GM19025 (cell line): Measurements from ENCODE around the gene PLOD2.
"Not testable (repeated sequence)": the region's sequence is repeated elsewhere in the genome, so short reads cannot be mapped to it uniquely, and the experiment has no call there.

Source experiments
- ATAC-seq: cut with Tn5 transposase; IDR thresholded peaks from one replicate; pipeline ENCODE4 v1.9.1; 2021; ENCODE audit warnings: mild to moderate bottlenecking, low read depth, moderate library complexity; ENCODE audit not compliant: unreplicated experiment

The PLOD2 gene

DNA sequence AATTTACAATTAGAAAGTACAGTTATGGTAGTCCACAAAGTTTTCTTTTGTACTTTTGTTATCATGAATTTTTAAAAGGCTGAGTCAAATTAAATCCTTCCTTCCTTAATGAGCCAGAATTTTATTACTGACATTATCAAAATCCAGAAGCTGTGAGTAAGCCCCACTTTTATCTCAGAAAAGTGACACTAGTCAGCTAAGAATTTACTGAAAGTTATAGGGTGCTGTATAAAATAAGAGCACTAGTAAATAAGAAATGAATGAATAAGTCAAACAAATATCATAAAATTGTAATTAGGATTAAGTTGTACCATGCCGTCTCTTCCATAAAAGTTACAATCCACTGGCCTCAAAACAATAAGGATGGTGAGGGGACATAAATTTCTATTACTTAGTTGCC, 15.3 kb downstream of the PLOD2 start:
- ATAC-seq: no peak

DNA sequence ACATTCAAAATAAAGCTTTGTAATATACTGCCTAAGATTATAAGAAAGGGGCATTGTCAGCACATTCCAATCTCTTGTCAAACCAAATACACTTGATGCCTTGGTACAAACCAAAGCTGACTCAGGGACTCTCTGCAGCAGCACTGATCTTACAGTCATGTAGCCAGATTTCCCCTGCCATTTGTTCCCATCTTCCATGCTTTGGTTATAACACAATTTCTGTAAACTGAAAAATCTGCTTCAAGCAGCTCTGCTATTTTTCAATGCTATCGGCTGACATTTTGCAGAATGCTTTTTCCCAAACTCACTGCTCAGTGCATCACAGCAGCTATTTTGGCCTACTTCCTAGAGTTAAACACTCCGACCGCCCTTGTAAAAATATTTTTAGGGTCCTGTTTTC, 18.2 kb downstream of the PLOD2 start:
- no peak for ATAC-seq

DNA sequence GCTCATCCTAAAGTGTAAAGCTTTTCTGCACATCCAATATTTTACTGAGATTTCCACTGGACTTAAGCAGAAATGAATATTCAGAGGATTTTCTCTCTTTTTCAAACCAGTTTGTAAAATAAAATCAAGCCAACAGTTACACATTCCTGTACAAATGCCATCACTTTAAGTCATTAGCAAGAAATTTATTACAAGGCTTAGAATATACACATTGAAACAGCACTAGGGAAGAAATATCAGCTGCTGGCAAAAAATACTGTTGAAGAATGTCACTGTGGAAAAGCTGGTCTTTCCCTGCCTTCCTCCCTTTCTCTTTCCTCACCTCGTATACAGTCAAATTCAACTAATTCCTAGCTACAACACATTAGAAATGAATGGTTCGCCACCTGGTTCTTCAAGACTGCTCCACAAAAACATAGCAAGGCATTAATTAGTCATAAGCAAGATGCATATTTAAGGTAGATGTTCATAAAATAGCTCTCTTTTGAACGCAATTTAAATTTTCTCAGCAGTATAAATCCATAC, 21.3 kb downstream of the PLOD2 start:
- ATAC-seq: no peak

DNA sequence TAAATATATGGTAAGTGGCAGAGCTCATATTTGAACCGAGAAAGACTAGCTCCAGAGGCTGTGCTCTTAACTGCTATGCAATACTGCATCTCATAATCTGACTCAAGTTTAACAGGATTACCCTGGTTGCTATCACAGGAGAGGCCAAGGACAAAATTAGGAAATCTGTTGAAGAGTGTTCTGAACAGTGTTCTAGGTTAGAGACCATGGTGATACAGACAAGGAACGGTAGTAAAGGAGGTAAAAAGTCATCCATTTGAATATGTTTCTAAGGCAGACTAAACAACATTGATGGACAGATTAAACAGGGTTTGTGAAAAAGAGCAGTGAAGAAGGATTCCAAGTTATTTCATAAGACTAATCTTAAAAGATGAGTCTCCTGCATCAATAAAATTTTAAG, 22.1 kb downstream of the PLOD2 start:
- ATAC-seq: no peak

DNA sequence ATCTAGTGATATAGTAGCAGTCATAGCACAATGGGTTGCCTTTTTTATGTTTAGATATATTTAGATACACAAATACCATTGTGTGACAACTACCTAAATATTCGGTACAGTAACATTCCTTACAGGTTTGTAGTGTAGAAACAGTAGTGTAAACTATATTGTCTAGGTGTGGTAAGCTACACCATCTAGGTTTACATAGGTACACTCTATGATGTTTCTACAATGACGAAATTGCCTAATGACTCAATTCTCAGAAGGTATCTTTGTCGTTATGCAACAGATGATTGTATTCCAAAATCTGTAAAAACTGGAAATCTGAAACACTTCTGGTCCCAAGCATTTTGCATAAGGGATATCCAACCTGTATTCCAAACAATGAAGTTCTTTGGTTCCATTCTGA, 24.3 kb downstream of the PLOD2 start:
- no peak for ATAC-seq

DNA sequence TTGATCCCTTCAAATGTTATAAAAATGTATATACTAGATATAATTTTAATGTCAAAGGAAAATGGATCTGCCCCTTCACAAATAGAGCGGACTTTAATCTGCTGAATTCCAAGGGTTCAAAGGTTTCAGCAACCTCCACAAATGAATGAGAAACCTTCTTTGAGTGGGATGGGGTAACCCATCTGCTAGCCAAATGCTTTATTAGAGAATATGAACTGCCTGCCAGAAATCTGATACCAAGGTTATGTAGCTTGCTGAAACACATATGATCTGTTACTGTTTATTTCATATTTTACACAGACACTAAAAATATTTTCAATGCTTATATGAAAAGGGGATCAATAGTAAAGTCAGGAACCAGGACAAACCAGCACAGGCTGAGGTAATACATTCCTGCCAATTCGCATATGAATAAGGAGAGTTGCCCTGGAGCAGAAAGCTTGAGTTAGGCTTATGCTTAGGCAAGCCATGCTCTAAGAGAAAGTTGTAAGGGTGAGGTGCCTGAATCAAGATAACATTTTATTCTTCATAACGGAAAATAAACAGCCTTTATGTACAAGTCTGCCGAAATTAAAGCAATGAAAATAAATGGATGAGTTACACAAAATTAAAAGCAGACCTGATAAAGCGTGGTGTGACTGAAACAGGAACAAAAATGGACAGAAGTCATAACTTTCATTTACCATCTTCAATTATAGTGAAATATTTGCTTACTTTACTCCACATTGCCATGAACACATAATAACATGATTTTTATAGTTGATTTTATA, 26.5 kb downstream of the PLOD2 start:
- no peak for ATAC-seq

DNA sequence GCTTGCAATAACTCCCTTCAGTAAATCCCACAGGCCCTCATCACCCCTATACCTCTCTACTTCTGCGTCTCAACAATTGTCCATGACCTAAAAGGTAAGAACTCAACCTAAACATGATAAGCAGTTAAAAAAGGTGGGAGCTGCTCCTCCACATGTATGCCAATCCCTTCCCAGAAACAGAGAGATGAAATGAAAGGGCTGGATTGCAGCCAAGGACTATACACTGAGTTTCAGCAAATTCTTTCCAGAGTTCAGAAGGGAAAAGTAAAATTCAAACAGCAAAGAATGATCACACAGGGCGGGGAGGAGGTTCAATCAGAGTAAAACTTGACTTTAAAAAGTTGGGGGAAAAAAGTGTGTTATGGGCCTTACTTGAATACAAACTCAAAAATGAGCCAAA, 27.5 kb downstream of the PLOD2 start:
- ATAC-seq: no peak

DNA sequence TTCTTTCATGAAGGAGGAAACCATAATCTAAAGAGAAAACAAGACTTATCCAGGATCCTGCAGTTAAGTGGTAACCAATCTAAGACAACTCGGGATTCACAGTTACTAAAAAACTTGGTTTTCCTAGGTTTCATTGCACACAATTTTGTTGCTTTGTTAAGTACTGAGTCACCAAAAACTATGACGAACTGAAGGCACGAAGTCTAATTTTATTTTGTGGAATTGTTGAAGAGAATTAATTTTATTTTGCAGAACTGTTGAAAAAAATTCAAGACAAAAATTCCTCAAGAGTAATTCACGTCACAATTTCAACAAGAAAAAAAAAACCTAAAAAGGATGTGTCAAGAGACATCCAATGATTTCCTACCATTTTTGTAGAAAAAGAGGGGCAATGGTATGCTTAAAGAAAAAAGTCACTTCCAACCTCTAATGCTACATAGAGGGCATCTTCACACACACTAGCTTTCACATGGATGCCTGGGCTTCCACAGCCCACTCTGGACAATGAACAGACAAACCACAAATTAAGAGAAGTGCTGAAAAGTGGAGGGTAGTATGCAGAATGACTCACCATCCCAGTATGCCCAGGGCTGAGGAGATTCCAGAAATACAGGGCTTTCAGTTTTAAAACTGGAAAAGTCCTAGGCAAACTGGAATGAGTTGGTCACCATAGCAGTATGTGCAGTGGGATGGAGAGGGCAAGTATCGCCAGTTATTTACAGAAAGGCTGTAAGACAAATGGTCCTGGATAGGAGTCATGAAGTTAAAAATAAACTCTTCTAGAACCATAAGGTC, 29.2 kb downstream of the PLOD2 start:
- ATAC-seq: no peak

DNA sequence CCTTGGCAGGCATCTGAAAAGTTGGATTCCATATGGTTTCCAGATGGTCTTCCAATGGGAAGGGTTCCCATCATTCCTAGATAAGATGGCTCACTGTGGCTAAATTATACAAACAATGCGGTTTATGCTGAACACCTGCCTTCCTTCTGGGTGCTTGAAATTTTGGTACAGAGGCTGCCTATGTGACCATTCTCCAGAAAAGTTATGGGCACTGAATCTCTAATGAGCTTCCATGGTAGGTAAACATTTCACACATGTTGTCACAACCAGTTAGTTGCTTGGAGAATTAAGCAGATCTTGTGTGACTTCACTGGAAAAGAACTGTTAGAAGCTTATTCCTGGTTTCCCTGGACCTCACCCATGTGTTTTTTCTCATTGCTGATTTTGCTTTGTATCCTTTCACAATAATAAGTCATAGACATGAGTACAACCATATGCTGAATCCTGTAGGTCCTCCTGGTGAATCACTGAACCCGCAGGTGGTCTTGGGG, 30.1 kb downstream of the PLOD2 start:
- ATAC-seq: no peak

DNA sequence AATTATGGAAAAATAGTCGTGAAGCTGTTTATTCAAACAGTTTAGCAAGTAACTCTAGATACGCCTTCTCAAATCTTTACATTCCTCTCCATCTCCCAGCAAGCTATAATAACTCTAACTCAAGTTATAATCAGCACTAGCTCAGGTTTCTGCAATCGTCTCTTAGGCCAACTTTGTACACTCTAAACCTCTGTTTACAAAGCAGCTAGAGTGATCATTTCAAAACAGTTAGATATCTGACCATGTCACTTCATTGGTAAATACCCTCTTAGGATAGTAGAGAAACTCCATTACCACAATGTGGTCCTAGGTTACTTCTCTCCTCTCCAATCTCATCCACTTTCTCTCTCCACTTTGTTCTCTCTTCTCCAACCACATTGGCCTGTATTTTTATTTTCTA, 31.2 kb downstream of the PLOD2 start:
- ATAC-seq: no peak

DNA sequence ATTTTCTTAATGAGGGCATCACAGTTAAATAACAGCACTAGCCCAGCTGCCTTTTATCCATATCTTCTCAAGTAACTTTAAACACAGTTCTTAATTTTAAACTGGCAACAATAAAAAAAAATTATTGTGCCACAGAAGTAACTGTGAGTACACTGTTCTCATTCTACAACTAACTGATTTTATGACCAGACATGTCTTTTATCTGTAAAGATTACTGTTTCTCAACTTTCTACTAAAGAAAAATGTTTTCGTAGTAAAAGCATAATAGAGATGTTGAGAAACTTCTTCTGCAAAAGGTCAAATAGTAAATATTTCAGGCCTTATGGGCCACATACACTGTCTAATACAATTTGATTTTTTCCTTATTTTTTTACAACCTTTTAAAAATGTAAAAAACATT, 32.0 kb downstream of the PLOD2 start:
- ATAC-seq: no peak

DNA sequence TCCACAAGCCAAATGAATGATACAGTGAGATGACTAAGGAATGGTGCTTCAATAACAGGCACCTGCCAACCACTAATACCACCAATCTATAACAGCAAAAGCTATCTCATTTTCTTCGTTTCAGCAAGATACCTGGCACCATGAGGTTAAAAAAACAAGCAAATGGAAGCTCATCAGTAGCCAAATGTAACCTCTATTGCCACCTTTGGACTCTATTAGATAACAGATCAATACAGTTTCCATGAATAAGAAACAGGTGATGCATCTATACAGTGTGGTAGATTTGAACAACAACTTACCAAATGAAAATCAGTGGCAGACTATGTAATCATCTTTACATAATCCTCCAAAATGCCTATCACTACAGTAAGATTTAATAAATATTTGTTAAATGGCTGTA, 32.8 kb downstream of the PLOD2 start:
- no peak for ATAC-seq

DNA sequence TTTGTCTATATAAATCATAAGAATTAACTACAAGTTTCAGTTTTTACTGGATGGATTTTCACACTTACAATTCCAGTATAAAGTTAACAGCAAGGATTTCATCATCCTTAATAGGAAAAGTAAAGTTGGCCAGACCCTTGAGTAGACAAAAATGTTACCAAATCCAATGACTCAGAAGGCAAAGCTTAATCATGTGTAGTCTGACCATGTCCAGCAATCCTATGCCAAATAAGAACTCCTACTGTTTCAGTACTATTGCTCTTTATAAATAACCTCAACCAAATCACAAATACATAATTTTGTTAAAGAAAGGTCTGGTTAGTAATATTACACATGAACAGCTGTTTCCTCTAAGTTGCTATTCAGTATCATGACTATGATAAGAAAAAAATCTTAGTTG, 35.0 kb downstream of the PLOD2 start:
- no peak for ATAC-seq

DNA sequence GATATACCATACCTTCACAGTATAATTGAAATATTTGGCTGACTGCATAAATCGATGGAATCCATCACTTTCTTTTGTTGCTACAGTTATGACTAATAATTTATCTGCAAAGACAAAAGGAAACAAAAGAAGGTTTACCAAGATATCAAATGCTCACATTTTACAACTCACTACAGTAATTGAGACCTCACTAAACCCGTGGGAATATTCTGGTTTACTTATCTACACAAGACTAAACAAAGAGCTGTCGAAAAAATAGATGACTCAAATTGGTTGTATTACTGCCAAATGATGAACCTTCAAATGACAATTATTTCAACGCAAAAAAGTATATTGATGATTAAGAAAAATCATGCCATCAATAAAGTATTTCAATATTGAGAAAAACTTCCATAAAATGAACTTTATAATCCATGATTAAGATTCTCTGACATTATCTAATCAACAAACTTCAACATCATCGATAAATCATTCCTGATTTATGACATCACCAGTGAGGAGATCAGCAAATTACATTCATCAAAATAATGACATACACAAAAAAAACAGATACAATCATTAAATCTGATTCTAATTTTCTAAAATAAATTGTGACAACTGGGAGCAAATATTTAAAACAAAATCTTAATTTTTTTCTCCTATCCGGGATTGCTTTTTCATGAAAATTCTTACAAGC, 36.7 kb downstream of the PLOD2 start:
- ATAC-seq: no peak

DNA sequence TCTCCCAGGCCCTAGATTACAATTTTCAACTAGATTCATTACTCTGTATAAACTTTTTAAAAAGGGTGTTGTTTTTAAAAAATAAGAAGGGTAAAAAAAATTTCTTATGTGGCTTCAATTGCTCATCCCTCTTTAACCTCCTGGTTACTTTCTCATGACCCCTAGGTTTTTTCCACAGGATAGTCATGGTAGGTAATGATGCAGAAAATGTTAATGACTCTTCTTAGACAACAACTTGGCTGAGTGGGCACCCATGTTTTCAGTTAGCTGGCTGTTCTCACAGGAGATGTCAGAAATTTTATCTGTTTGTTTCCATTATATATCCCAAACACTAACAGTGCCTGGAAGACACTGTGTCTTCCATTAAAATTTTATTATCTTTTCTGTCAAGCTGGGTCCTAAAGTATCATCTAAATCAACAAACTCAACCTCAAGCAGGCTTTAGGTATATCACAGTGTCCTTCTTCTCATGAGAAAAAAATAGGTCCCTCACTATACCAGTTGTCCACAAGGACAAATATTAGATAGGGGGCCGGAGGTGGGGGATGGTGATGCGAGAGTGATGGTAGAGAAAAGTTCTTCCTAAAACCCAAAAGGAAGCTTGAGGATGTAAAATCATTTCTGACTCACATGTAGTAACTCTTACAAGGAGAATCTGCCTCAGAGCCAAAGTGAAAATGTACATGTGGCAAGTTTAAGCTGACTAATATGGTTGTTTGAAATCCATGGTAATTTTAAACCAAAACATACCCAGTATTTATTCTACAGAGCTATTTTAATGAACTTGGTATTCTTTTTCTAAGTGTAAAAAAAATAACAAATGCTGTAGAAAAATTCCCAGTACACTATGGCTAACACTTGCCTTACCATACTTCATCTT, 43.3 kb downstream of the PLOD2 start:
- no peak for ATAC-seq

DNA sequence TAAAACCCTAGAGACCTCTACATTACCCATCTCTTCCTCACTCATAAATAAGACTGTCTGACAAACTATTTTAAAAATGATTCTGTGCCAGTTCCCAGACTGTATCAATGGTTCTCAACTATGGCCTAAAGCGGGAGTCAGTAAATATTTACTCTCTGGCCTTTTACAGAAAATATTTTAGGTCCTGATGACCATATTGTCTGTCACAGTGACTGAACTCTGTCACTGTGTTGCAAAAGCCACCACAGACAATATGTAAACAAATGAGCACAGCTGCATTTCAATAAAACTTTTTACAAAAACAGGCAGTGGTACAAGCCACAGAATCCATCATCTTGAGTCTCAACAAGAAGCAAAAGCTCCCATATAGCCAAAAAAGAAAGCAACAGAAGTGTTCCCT, 45.4 kb downstream of the PLOD2 start:
- ATAC-seq: no peak

DNA sequence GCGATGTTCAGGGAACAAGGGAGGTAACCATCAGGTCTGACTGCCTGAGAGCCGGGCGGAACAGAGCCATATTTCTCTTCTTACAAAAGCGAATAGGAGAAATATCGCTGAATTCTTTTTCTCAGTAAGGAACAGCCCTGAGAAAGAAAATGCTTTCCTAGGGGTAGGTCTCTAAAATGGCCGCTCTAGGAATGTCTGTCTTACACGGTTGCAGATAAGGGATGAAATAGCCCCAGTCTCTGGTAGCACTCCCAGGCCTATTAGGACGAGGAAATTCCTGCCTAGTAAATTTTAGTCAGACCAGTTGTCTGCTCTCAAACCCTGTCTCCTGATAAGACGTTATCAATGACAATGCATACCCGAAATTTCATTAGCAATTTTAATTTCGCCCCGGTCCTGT, 47.2 kb downstream of the PLOD2 start:
- ATAC-seq: not testable (repeated sequence)

DNA sequence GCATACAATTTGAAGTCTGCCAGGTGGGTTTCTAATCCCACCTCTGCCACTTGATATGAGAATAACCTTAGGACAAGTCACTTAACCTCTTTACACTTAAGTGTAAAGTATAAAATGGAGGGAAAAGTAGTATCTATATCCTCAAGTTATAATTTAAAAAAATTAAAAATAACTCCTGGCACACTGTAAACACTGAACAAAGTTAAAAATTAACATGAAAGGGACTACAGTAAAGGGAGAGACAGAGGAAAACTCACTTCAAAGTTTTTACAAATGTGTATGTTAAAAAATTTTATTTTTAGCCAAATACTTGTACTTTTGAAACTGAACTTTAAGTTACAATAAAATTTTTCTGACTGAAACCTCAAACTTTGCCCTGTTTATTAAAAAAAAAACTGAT, 49.6 kb downstream of the PLOD2 start:
- ATAC-seq: no peak

DNA sequence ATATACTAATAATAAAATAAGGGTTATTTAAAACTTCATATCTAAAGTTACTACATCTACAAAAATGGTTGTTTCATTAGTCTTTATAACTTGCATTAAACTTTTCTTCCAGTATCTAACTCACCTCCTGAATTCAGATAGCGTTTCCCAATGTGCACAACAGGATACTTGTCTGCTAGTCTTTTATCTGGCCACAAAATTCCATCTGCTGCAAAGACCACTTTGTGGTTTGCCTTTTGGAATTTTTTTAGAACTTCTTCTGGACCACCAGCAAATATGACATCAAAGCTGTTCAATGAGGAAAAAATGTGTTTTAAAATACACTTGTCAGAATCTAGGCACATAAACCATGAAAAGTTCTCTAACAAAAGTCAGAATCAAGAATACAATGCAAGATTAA, 50.8 kb downstream of the PLOD2 start:
- ATAC-seq: no peak

DNA sequence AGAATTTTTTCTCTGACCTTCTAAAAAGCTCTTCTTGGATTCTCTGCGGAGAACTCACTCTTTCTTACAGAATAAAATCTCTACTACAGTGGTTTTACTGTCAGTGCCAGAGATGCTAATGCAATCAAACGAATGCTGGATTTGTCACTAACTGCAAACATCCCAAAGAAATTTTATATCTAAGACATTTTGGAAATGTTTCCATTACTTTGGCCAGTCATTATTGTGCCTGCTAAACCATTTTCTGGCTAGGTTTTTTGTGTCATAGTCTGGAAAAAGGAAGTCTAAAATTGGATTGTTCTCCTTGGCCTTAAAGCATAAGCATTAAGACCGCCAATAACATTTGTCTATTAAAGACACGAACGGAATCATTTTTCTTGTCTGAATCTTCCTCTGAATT, 54.0 kb downstream of the PLOD2 start:
- no peak for ATAC-seq
